Measurements from ENCODE around the gene SYT7. TPM values are rescaled to one million over a fixed set of nuclear protein-coding genes. Genes with fewer than 3 reads are reported as not detected.

The SYT7 gene
- total and polyA plus RNA-seq, 2 donors (not counting 1 experiment from before 2014, with no cell fraction given): not detected

DNA sequence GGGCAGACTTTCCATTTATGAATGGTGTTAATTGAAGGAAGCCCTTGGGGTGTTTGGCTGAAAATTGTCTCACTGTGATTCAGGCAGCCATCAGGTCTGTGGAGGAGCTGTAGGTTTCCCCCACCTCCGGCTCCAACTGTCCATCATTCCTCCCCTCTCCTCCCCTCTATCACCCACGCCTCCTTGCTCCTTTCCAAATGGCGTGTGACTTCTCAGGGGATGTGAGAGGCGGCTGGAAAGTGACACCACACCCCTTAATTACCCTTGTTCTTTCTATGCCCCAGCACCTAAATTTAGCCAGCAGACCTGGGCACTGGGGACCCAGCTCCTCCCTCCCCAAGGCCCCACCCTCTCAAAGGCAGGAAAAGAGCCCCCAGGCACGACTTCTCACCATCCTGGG, 38.1 kb upstream of the SYT7 start:
- 41% methylated on average over 4 of the region's 5 CpGs for WGBS (ENCODE audit: insufficient coverage)
- Histone ChIP-seq H2AFZ (ENCODE audit: insufficient read depth, low read depth, low read length, poor library complexity, severe bottlenecking) (no peak overlapping the region), H3K27ac (ENCODE audit: low read length in 2 of 2) (no peak overlapping the region), H3K9ac (ENCODE audit: low read length) (no peak overlapping the region), H4K20me1 (ENCODE audit: control insufficient read depth, insufficient read depth, low read length, poor library complexity, severe bottlenecking) (no peaks in the 10 kb centered on the region), H3K79me2 (ENCODE audit: control insufficient read depth, insufficient read depth, low read length) (no peaks in the 10 kb centered on the region), H3K4me3 (ENCODE audit: control extremely low read depth in 1 of 5, extremely low read depth in 1 of 5, insufficient read depth in 1 of 5, low read depth in 2 of 5, low read length in 4 of 5) (no peak overlapping the region), H3K27me3 (replicated peaks in 1 of 4; ENCODE audit: control extremely low read depth in 1 of 4, control insufficient read depth in 3 of 4, insufficient read depth in 4 of 4, low read length in 3 of 4) (peaks cover 0 to 20% (median 2%) of the 10 kb centered on the region in 4 experiments), H3K4me2 (replicated peaks; ENCODE audit: low read depth, low read length, poor library complexity, severe bottlenecking) (no peak overlapping the region), H3K9me3 (ENCODE audit: control extremely low read depth in 1 of 3, control insufficient read depth in 2 of 3, insufficient read depth in 1 of 3, low read length in 2 of 3) (peaks cover 0 to 1% (median 0%) of the 10 kb centered on the region in 3 donors), H3K36me3 (replicated peaks in 1 of 2; ENCODE audit: control extremely low read depth in 1 of 2, control insufficient read depth in 1 of 2, extremely low read depth in 1 of 2, insufficient read depth in 2 of 2, low read length in 1 of 2) (no peaks in the 10 kb centered on the region), H3K4me1 (ENCODE audit: control insufficient read depth in 2 of 2, insufficient read depth in 2 of 2, low read length in 2 of 2) (no peaks in the 10 kb centered on the region)
- DNase-seq (no peak), ATAC-seq (ENCODE audit: low read depth) (no peak)
- H3K4me1 Mint-ChIP-seq: no peaks in the 10 kb centered on the region
- H3K9me3 Mint-ChIP-seq (ENCODE audit: insufficient read depth): no peaks in the 10 kb centered on the region
- POLR2A ChIA-PET: no interaction called here
- TF ChIP-seq, protein P1, sequence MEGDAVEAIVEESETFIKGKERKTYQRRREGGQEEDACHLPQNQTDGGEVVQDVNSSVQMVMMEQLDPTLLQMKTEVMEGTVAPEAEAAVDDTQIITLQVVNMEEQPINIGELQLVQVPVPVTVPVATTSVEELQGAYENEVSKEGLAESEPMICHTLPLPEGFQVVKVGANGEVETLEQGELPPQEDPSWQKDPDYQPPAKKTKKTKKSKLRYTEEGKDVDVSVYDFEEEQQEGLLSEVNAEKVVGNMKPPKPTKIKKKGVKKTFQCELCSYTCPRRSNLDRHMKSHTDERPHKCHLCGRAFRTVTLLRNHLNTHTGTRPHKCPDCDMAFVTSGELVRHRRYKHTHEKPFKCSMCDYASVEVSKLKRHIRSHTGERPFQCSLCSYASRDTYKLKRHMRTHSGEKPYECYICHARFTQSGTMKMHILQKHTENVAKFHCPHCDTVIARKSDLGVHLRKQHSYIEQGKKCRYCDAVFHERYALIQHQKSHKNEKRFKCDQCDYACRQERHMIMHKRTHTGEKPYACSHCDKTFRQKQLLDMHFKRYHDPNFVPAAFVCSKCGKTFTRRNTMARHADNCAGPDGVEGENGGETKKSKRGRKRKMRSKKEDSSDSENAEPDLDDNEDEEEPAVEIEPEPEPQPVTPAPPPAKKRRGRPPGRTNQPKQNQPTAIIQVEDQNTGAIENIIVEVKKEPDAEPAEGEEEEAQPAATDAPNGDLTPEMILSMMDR (IDR thresholded peaks at IDR 0.05): no peak
- intact Hi-C loops (cut with micrococcal nuclease): no loop called here
- H3K27me3 Mint-ChIP-seq: peaks cover 29% of the 10 kb centered on the region
- no peak overlapping the region for H3K4me3 Mint-ChIP-seq
- no peak overlapping the region for H3K27ac Mint-ChIP-seq
- CTCF ChIA-PET: no interaction called here

DNA sequence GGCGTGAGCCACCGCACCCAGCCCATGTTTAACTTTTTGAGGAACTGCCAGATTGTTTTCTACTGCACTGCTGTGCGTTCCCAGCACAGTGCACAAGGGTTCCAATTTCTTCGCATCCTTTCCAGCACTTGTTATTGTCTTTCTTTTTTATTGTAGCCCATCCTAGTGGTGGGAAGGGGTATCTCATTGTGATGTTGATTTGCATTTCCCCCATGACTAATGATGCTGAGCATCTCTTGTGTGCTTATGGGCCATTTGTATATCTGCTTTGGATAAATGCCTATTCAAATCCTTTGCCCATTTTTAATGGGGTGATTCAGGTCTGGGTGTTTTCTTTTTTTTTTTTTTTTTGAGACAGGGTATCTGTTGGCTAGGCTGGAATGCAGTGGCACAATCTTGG, 36.6 kb upstream of the SYT7 start:
- Histone ChIP-seq H3K27ac (ENCODE audit: low read length in 2 of 2) (no peak overlapping the region), H3K79me2 (ENCODE audit: control insufficient read depth, insufficient read depth, low read length) (no peaks in the 10 kb centered on the region), H3K36me3 (replicated peaks in 1 of 2; ENCODE audit: control extremely low read depth in 1 of 2, control insufficient read depth in 1 of 2, extremely low read depth in 1 of 2, insufficient read depth in 2 of 2, low read length in 1 of 2) (no peaks in the 10 kb centered on the region), H3K9me3 (ENCODE audit: control extremely low read depth in 1 of 3, control insufficient read depth in 2 of 3, insufficient read depth in 1 of 3, low read length in 2 of 3) (peaks cover 0 to 1% (median 0%) of the 10 kb centered on the region in 3 donors), H4K20me1 (ENCODE audit: control insufficient read depth, insufficient read depth, low read length, poor library complexity, severe bottlenecking) (no peaks in the 10 kb centered on the region), H3K4me3 (ENCODE audit: control extremely low read depth in 1 of 5, extremely low read depth in 1 of 5, insufficient read depth in 1 of 5, low read depth in 2 of 5, low read length in 4 of 5) (no peak overlapping the region), H3K4me2 (replicated peaks; ENCODE audit: low read depth, low read length, poor library complexity, severe bottlenecking) (no peak overlapping the region), H2AFZ (ENCODE audit: insufficient read depth, low read depth, low read length, poor library complexity, severe bottlenecking) (no peak overlapping the region), H3K9ac (ENCODE audit: low read length) (no peak overlapping the region), H3K27me3 (replicated peaks in 1 of 4; ENCODE audit: control extremely low read depth in 1 of 4, control insufficient read depth in 3 of 4, insufficient read depth in 4 of 4, low read length in 3 of 4) (peaks cover 0 to 22% (median 2%) of the 10 kb centered on the region in 4 experiments), H3K4me1 (ENCODE audit: control insufficient read depth in 2 of 2, insufficient read depth in 2 of 2, low read length in 2 of 2) (no peaks in the 10 kb centered on the region)
- ChIA-PET POLR2A (no interaction called here), CTCF (no interaction called here)
- TF ChIP-seq, protein P1 (IDR thresholded peaks at IDR 0.05): no peak
- no peak for TF ChIP-seq EZH2 (IDR thresholded peaks at IDR 0.05; ENCODE audit: borderline replicate concordance, insufficient read depth, low read depth, low read length, poor library complexity, severe bottlenecking)
- H3K9me3 Mint-ChIP-seq (ENCODE audit: insufficient read depth): no peaks in the 10 kb centered on the region
- no peak overlapping the region for H3K27ac Mint-ChIP-seq
- 91% methylated on average over 3 of the region's 4 CpGs for WGBS (ENCODE audit: insufficient coverage)
- no peak for ATAC-seq (ENCODE audit: low read depth)
- no peak overlapping the region for H3K4me3 Mint-ChIP-seq
- H3K27me3 Mint-ChIP-seq: peaks cover 33% of the 10 kb centered on the region
- no peak for DNase-seq
- intact Hi-C loops (cut with micrococcal nuclease): no loop called here
- H3K4me1 Mint-ChIP-seq: no peaks in the 10 kb centered on the region
